Activated CD8-positive, alpha-beta T cell treated with anti-CD3 and anti-CD28 coated beads, Interleukin-2, amount 10 ng/mL, durations not matched to agents 7 days and 5 days (primary cell): Measurements from ENCODE around the gene SV2B. TPM values are rescaled to one million over a fixed set of nuclear protein-coding genes. Genes with fewer than 3 reads are reported as not detected.
"Not testable (repeated sequence)": the region's sequence is repeated elsewhere in the genome, so short reads cannot be mapped to it uniquely, and the experiment has no call there.

Experiments used
- ATAC-seq: fragments of 150-1000 bp; cut with Tn5 transposase; one replicate; pipeline ENCODE4 v1.10.0; 2021; ENCODE audit warnings: moderate library complexity
- CTCF ChIA-PET: fragments of 350-600 bp; sonication (Branson Sonifier 250); formaldehyde crosslinking; loops from one replicate; lab custom pipeline; 2021; ENCODE audit warnings: antibody characterized with exemption; lab: Charles Lee
- POLR2A ChIA-PET: fragments of 350-600 bp; sonication (Branson Sonifier 250); formaldehyde crosslinking; loops from one replicate; lab custom pipeline; 2021; ENCODE audit warnings: antibody characterized with exemption; lab: Charles Lee
- DNase-seq: peaks from one replicate; pipeline ENCODE4 v3.0.0-alpha.2; 2020
- H3K27ac Mint-ChIP-seq: one replicate; pipeline ENCODE4 v1.8.0; 2021; ENCODE audit warnings: mild to moderate bottlenecking, mixed read lengths
- H3K27me3 Mint-ChIP-seq: one replicate; pipeline ENCODE4 v1.8.0; 2021; ENCODE audit warnings: low read depth, mixed read lengths
- H3K36me3 Mint-ChIP-seq: one replicate; pipeline ENCODE4 v1.8.0; 2021; ENCODE audit warnings: low read depth, mixed read lengths
- H3K4me1 Mint-ChIP-seq: one replicate; pipeline ENCODE4 v1.8.0; 2021; ENCODE audit warnings: low read depth, mixed read lengths
- H3K4me3 Mint-ChIP-seq: one replicate; pipeline ENCODE4 v1.8.0; 2021; ENCODE audit warnings: mild to moderate bottlenecking, mixed read lengths
- H3K9me3 Mint-ChIP-seq: one replicate; pipeline ENCODE4 v1.8.0; 2022; ENCODE audit warnings: mixed read lengths; ENCODE audit not compliant: insufficient read depth
- total RNA-seq, 2 experiments: library from RNA; stranded (reverse); gene quantifications; one replicate each; pipeline ENCODE4 v1.2.3, GENCODE V29; 2021

SV2B gene
- total RNA-seq, 2 experiments from 2014 or later = not detected

DNA sequence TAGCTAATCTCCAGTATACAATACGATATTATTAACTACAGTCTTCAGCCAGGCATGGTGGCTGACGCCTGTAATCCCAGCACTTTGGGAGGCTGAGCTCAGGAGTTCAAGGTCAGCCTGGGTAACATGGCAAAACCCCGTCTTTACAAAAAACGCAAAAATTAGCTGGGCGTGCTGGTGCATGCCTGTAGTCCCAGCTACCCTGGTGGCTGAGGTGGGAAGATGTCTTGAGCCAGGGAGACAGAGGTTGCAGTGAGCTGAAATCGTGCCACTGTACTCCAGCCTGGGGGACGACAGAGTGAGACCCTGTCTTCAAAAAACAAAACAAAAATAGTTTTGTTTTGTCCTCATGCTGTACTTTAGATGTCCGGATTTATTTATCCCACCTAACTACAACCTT is 29.2 kb upstream of the SV2B start:
- H3K27me3 Mint-ChIP-seq = peaks cover 35% of the 10 kb centered on the region
- CTCF ChIA-PET = no interaction called here
- H3K4me1 Mint-ChIP-seq = no peaks in the 10 kb centered on the region
- H3K4me3 Mint-ChIP-seq = no peak overlapping the region
- ATAC-seq (no peak), DNase-seq (no peak)
- POLR2A ChIA-PET = no interaction called here
- no peaks in the 10 kb centered on the region for H3K9me3 Mint-ChIP-seq
- no peak overlapping the region for H3K27ac Mint-ChIP-seq
- no peaks in the 10 kb centered on the region for H3K36me3 Mint-ChIP-seq

DNA sequence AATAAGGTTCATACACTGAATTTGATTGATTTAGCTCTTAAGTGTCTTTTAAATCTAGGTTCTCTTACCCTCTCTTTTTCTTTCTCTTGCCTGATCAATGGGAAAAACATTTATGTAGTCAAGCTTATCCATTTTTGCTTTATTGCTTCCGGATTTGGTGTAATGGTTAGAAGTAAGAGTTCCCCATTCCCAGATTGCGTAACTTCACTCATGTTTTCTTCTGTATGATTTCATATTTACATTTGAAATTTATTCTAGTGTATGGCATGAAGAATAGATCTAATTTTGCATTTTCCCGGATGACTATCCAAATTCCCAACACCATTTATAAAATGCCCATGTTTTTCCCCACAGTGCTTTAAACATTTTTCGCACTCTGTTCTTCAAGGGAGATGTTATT is 27.9 kb upstream of the SV2B start:
- Mint-ChIP-seq H3K27me3 (peaks cover 33% of the 10 kb centered on the region), H3K4me3 (no peak overlapping the region), H3K27ac (no peak overlapping the region), H3K9me3 (no peaks in the 10 kb centered on the region), H3K4me1 (no peaks in the 10 kb centered on the region), H3K36me3 (no peaks in the 10 kb centered on the region)
- DNase-seq (no peak), ATAC-seq (no peak)
- POLR2A ChIA-PET = no interaction called here
- CTCF ChIA-PET = interaction anchor here (0.7 kb wide), 1 partner anchor 39 kb away, joined by 3 read pairs; no protein-coding TSS in a partner anchor

DNA sequence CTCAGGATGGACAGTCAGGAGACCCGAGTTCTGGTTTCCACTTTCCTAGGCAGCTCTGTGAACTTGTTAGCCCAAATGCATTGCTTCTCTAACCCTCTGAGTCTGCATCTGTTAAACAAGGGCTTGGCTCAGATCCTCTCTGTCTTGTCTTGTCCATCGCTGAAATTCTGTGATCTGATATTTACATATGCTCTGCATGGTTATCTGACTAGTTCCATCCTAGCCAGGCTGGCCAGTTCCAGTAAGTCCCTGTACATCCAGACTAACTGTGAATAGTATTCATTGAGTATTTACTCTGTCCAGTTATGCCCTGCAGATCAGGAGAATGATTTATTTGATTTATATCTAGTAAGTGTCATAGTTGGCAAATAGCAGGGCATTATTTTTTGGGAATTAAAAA is 27.0 kb upstream of the SV2B start:
- ChIA-PET POLR2A (no interaction called here), CTCF (interaction anchor here (0.8 kb wide), 1 partner anchor 14 kb away, joined by 3 read pairs; no protein-coding TSS in a partner anchor)
- Mint-ChIP-seq H3K27ac (no peak overlapping the region), H3K36me3 (no peaks in the 10 kb centered on the region), H3K27me3 (peaks cover 33% of the 10 kb centered on the region), H3K4me1 (no peaks in the 10 kb centered on the region), H3K4me3 (no peak overlapping the region), H3K9me3 (no peaks in the 10 kb centered on the region)
- DNase-seq (no peak), ATAC-seq (no peak)

DNA sequence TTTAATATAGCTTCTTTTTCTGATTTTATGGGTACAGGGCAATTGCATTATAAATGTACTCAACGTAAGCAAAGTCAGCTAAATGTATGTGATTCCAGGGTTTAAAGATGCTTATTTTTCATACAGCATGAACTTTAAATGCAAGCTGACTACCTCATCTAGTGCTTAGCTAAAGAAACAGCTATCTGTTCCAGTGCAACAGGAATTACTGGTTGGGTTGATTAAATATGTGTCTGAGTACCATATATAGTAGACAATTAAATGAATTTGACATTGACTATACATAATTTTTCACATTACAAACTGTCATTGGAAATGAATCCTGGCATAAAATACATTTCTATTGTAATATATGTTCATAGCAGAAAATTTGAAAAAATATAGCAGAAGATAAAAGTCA is 26.3 kb upstream of the SV2B start:
- H3K4me1 Mint-ChIP-seq = no peaks in the 10 kb centered on the region
- H3K9me3 Mint-ChIP-seq = no peaks in the 10 kb centered on the region
- no peak overlapping the region for H3K4me3 Mint-ChIP-seq
- no peak for DNase-seq
- ChIA-PET CTCF (interaction anchor here (0.8 kb wide), 1 partner anchor 15 kb away, joined by 3 read pairs; no protein-coding TSS in a partner anchor), POLR2A (no interaction called here)
- no peak for ATAC-seq
- H3K36me3 Mint-ChIP-seq = no peaks in the 10 kb centered on the region
- H3K27ac Mint-ChIP-seq = no peak overlapping the region
- H3K27me3 Mint-ChIP-seq = peaks cover 28% of the 10 kb centered on the region

DNA sequence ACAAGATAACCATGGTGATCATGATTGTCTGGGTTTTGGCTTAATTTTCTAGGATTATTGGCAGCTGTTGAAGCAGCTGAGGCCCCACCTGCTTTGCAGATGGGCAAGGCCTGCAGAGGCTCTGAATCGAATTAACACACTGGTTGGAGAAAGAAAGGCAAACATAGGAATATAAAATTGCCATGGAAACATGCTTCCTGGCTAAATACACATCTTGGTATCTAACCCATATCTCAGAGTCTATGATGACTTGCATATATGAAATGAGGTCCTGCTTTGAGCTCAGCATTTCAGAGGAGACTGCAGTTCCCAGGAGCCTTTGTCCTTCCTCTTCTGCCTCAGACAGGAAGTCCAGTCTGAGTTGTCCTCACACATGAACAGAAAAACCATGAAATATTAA is 24.3 kb upstream of the SV2B start:
- POLR2A ChIA-PET = no interaction called here
- no peak overlapping the region for H3K27ac Mint-ChIP-seq
- H3K9me3 Mint-ChIP-seq = peaks cover 8% of the 10 kb centered on the region
- no peak overlapping the region for H3K4me3 Mint-ChIP-seq
- CTCF ChIA-PET = no interaction called here
- H3K27me3 Mint-ChIP-seq = peaks cover 26% of the 10 kb centered on the region
- H3K4me1 Mint-ChIP-seq = no peaks in the 10 kb centered on the region
- ATAC-seq (no peak), DNase-seq (no peak)
- no peaks in the 10 kb centered on the region for H3K36me3 Mint-ChIP-seq

DNA sequence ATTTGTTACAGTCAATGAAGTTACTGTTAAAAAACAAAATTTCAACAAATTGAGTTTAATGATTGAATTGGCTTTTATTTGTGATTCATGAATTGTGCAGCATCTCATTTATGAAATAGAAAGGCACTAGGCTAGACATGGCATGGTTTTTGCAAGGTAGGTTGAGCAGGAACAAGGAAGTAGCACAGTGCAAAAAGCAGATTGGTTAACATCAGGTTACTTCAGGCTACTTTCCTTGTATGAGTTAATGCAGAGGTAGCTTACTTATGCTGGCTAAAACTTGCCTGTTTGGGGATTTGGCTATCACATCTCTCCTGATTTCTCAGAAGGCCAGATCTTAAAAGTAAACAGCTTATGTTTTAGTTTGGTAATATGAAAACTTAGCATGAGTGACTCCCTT is 23.0 kb upstream of the SV2B start:
- DNase-seq (no peak), ATAC-seq (no peak)
- CTCF ChIA-PET = interaction anchor here (0.6 kb wide), 1 partner anchor 85 kb away, joined by 3 read pairs; no protein-coding TSS in a partner anchor
- Mint-ChIP-seq H3K36me3 (no peaks in the 10 kb centered on the region), H3K4me3 (no peak overlapping the region), H3K27ac (no peak overlapping the region), H3K4me1 (no peaks in the 10 kb centered on the region), H3K27me3 (peaks cover 20% of the 10 kb centered on the region), H3K9me3 (peaks cover 8% of the 10 kb centered on the region)
- POLR2A ChIA-PET = no interaction called here

DNA sequence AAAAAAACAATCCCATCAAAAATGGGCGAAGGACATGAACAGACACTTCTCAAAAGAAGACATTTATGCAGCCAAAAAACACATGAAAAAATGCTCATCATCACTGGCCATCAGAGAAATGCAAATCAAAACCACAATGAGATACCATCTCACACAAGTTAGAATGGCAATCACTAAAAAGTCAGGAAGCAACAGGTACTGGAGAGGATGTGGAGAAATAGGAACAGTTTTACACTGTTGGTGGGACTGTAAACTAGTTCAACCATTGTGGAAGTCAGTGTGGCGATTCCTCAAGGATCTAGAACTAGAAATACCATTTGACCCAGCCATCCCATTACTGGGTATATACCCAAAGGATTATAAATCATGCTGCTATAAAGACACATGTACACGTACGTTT is 6.2 kb upstream of the SV2B start:
- H3K36me3 Mint-ChIP-seq, ATAC-seq: not testable (repeated sequence)
- H3K27me3 Mint-ChIP-seq = peaks cover 43% of the 10 kb centered on the region

DNA sequence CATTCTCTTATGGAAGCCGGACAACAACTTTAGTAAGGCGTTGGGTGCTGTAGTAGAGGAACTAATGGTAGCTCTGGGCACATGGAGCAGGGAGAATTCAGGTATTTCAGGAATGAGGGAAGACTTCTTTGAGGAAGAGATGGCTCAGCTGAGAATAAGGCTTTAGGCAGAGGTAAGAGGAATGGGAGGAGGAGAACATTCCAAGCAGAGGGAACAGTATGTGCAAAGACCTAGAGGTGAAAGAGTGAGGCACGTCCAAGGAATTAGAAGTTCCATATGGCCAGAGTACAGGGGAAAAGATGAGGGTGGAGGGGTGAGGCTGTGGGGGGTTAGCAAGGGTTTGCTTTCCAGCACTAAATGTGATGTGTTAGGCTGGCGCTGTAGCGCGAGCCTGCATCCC is 1.6 kb upstream of the SV2B start:
- Mint-ChIP-seq H3K36me3 (no peaks in the 10 kb centered on the region), H3K27me3 (peaks cover 67% of the 10 kb centered on the region), H3K4me1 (peaks cover 16% of the 10 kb centered on the region), H3K27ac (no peak overlapping the region), H3K9me3 (no peaks in the 10 kb centered on the region), H3K4me3 (no peak overlapping the region)
- ChIA-PET POLR2A (no interaction called here), CTCF (interaction anchor here (2.4 kb wide), 1 partner anchor 173 kb away, joined by 9 read pairs; no protein-coding TSS in a partner anchor)
- DNase-seq (no peak), ATAC-seq (no peak)

More for the DNA sequence above, 6.2 kb upstream of the SV2B start:
- POLR2A ChIA-PET, H3K4me1 Mint-ChIP-seq, DNase-seq, CTCF ChIA-PET, H3K27ac Mint-ChIP-seq, H3K4me3 Mint-ChIP-seq, H3K9me3 Mint-ChIP-seq: not testable (repeated sequence)

DNA sequence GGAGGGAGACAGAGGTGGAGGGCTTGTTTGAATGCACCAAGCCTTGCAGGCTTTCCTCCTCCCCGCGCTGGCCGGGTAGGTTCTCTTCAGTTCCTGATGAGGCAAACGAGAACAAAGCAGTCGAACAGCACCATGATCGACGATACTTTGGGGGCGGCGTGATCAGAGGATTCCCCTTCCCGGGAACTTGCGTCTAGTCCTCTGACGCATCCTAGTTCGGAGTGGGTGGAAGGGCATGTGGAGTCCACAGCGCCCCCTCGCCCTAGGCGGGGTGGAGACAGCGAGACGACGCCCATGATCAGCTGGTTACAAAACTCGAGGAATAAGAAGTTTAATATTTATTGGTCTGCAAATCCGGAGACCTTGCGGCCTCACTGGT is 452 bp upstream of the SV2B start:
- Mint-ChIP-seq H3K27ac (no peak overlapping the region), H3K4me1 (peaks cover 16% of the 10 kb centered on the region)
- CTCF ChIA-PET = interaction anchor here (1.0 to 2.4 kb wide), 5 partner anchors 44 to 203 kb away, joined by 3 to 9 read pairs (median 3); partner anchors contain the start of gene VPS33B

DNA sequence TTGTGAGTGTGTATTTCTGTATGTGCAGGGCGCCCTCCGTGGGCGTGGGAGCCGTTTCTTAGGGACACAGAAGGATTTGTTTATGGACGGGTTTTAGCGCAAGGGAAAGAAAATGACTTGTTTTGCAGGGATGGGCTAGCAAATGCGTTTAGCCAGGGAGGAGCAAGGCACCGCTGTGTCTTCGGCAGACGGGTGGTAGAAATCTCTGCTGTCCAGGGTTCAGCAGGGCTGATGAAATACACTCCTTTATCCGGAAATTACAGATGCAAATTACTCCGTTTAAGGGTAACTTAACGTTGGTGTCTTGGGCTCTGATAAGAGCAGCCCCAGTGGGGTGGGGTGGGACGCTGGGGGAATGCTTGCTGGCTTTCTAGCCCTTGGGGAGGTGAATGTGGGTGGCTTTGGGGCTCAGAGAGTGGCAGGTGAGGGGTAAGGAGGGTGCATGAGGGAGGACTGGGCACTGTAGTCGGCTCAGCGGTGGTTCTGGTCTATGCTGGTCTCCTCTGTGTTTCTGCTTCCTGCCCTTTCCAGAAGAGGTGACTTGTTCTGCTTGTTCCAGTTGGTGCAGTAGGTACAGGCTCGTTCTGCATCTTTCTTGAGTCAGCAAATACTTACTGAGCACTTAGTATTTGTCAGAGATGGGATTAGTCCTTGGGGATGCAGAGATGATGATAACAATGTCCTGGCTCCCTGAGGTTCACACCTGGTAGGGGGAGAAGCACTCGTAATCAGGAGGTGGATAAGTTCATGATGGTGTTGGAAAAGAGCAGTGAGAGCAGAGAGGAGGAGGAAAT is 954 bp downstream of the SV2B start:
- Mint-ChIP-seq H3K27me3 (peaks cover 69% of the 10 kb centered on the region), H3K27ac (peak overlapping the region; percentile 49), H3K4me1 (peaks cover 16% of the 10 kb centered on the region), H3K9me3 (no peaks in the 10 kb centered on the region), H3K4me3 (peak overlapping the region; percentile 75), H3K36me3 (no peaks in the 10 kb centered on the region)
- DNase-seq = peak; percentile 25
- CTCF ChIA-PET = interaction anchor here (0.6 to 2.4 kb wide), 4 partner anchors 12 to 171 kb away, joined by 3 to 9 read pairs (median 4); partner anchors contain the start of gene VPS33B
- no peak for ATAC-seq
- POLR2A ChIA-PET = no interaction called here

More for the DNA sequence above, 452 bp upstream of the SV2B start:
- peak overlapping the region; percentile 60 for H3K4me3 Mint-ChIP-seq
- peaks cover 67% of the 10 kb centered on the region for H3K27me3 Mint-ChIP-seq
- H3K9me3 Mint-ChIP-seq = no peaks in the 10 kb centered on the region
- peak; percentile 32 for DNase-seq
- POLR2A ChIA-PET = no interaction called here
- peak; percentile 51 for ATAC-seq
- H3K36me3 Mint-ChIP-seq = no peaks in the 10 kb centered on the region

DNA sequence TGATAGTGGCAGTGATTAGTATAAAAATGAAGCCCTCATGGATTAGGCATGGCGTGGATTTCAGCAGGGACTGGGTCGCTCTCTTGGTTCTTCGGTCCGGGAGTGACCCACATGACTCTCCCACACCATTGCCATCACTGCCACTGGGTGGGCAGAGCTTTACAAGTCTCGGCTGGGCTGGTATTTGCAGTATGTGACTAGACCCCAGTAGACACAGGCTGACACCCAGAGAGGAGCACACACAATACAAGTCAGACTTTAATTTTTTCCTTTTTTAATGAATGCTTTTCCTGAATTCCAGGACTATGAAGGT is 1.5 kb downstream of the SV2B start:
- no peak overlapping the region for H3K4me3 Mint-ChIP-seq

DNA sequence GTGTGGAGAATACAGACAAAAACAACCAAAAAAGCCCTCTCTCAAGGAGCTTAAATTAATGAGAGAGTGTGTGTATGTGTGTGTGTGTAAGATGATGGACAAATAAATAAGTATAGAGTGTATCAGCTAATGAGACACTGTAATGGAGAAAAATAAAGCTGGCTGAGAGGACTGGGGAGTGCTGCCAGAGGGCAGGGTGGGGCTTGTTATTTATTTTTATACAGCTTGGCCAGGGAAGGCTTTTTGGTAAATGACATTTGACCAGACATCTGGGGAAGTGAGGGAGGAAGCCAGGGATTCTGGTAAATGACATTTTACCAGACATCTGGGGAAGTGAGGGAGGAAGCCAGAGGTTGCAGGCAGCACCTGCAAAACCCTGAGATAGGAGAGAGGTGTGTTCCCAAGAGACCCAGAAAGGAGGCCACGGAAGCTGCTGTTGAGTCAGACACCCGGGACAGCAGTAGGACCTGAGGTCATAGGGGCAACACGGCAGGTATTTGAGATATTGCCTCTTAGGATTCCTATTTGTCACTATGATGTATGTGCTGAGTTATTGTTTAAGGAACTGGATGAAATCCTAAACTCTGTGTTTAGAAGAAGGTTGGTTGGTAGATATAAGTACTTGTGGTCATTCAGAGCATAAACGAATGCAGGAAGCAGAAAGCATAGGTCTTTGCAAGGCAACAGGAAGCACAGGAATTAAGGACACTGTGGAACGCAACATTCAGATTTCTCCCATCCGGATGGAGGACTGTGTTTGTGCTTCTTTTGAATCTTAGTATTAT is 2.7 kb downstream of the SV2B start:
- POLR2A ChIA-PET = no interaction called here
- ATAC-seq (no peak), DNase-seq (no peak)
- Mint-ChIP-seq H3K9me3 (no peaks in the 10 kb centered on the region), H3K36me3 (no peaks in the 10 kb centered on the region), H3K4me3 (no peak overlapping the region), H3K27ac (no peak overlapping the region), H3K4me1 (peaks cover 16% of the 10 kb centered on the region), H3K27me3 (peaks cover 64% of the 10 kb centered on the region)
- CTCF ChIA-PET = interaction anchor here (0.6 kb wide), 1 partner anchor 201 kb away, joined by 3 read pairs; no protein-coding TSS in a partner anchor

More for the DNA sequence above, 1.5 kb downstream of the SV2B start:
- no peak overlapping the region for H3K27ac Mint-ChIP-seq
- peaks cover 69% of the 10 kb centered on the region for H3K27me3 Mint-ChIP-seq
- no peaks in the 10 kb centered on the region for H3K36me3 Mint-ChIP-seq
- DNase-seq (no peak), ATAC-seq (no peak)
- ChIA-PET POLR2A (no interaction called here), CTCF (no interaction called here)
- H3K4me1 Mint-ChIP-seq = peaks cover 16% of the 10 kb centered on the region
- no peaks in the 10 kb centered on the region for H3K9me3 Mint-ChIP-seq
